ENCODE measurements around the gene ZBTB47. TPM values are rescaled to one million over a fixed set of nuclear protein-coding genes. Genes with fewer than 3 reads are reported as not detected.

Gene ZBTB47
- polyA plus RNA-seq, 1 donor from 2014 or later = 4.8 TPM

DNA sequence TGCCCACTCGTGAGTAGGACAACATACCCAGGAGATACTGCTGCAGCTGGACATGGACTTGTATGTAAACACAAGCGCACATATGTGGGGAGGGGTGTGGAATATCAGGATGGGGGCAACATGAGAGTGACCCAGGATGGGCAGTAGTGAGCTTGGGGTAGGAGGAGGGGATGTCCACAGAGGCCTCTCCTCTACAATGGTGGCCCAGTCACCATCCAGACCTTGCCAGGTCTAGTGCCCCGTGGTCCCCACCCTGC lies 266 bp upstream of the ZBTB47 start:
- H3K79me2 ChIP-seq (replicated peaks; ENCODE audit: insufficient read depth, low read length) = no peaks in the 10 kb centered on the region
- peak overlapping the region; percentile 68 for H3K4me3 ChIP-seq (ENCODE audit: low read length)
- no peak overlapping the region for H2AFZ ChIP-seq (ENCODE audit: low read depth, low read length)
- no peak overlapping the region for H3K4me2 ChIP-seq (ENCODE audit: low read length)
- TF ChIP-seq TAF1 (IDR thresholded peaks at IDR 0.05; ENCODE audit: low read depth) (no peak), EZH2 (IDR thresholded peaks at IDR 0.05; ENCODE audit: borderline replicate concordance, insufficient read depth, low read length, poor library complexity, severe bottlenecking) (no peak), SMC3 (conservative IDR thresholded peaks at IDR 0.05; ENCODE audit: poor library complexity) (no peak), MXI1 (conservative IDR thresholded peaks at IDR 0.05; ENCODE audit: poor library complexity, severe bottlenecking) (no peak), EP300 (conservative IDR thresholded peaks at IDR 0.05; ENCODE audit: poor library complexity, severe bottlenecking) (no peak), POLR2AphosphoS5 (IDR thresholded peaks at IDR 0.05) (no peak), RAD21 (conservative IDR thresholded peaks at IDR 0.05) (no peak)
- TF ChIP-seq, protein P1, sequence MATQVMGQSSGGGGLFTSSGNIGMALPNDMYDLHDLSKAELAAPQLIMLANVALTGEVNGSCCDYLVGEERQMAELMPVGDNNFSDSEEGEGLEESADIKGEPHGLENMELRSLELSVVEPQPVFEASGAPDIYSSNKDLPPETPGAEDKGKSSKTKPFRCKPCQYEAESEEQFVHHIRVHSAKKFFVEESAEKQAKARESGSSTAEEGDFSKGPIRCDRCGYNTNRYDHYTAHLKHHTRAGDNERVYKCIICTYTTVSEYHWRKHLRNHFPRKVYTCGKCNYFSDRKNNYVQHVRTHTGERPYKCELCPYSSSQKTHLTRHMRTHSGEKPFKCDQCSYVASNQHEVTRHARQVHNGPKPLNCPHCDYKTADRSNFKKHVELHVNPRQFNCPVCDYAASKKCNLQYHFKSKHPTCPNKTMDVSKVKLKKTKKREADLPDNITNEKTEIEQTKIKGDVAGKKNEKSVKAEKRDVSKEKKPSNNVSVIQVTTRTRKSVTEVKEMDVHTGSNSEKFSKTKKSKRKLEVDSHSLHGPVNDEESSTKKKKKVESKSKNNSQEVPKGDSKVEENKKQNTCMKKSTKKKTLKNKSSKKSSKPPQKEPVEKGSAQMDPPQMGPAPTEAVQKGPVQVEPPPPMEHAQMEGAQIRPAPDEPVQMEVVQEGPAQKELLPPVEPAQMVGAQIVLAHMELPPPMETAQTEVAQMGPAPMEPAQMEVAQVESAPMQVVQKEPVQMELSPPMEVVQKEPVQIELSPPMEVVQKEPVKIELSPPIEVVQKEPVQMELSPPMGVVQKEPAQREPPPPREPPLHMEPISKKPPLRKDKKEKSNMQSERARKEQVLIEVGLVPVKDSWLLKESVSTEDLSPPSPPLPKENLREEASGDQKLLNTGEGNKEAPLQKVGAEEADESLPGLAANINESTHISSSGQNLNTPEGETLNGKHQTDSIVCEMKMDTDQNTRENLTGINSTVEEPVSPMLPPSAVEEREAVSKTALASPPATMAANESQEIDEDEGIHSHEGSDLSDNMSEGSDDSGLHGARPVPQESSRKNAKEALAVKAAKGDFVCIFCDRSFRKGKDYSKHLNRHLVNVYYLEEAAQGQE (IDR thresholded peaks at IDR 0.05; ENCODE audit: borderline replicate concordance) = no peak
- TF ChIP-seq, protein P2, sequence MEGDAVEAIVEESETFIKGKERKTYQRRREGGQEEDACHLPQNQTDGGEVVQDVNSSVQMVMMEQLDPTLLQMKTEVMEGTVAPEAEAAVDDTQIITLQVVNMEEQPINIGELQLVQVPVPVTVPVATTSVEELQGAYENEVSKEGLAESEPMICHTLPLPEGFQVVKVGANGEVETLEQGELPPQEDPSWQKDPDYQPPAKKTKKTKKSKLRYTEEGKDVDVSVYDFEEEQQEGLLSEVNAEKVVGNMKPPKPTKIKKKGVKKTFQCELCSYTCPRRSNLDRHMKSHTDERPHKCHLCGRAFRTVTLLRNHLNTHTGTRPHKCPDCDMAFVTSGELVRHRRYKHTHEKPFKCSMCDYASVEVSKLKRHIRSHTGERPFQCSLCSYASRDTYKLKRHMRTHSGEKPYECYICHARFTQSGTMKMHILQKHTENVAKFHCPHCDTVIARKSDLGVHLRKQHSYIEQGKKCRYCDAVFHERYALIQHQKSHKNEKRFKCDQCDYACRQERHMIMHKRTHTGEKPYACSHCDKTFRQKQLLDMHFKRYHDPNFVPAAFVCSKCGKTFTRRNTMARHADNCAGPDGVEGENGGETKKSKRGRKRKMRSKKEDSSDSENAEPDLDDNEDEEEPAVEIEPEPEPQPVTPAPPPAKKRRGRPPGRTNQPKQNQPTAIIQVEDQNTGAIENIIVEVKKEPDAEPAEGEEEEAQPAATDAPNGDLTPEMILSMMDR (IDR thresholded peaks at IDR 0.05; ENCODE audit: poor library complexity, severe bottlenecking) = no peak
- H3K9ac ChIP-seq (ENCODE audit: low read length) = no peak overlapping the region
- H3K27ac ChIP-seq (ENCODE audit: low read length) = no peak overlapping the region
- H4K20me1 ChIP-seq (ENCODE audit: insufficient read depth) = no peaks in the 10 kb centered on the region
- no peaks in the 10 kb centered on the region for H3K9me2 ChIP-seq (ENCODE audit: insufficient read depth, low read length)
- H3K9me3 ChIP-seq (ENCODE audit: low read length) = no peaks in the 10 kb centered on the region
- no peaks in the 10 kb centered on the region for H3K36me3 ChIP-seq (ENCODE audit: insufficient read depth, low read length)
- H3F3A ChIP-seq (ENCODE audit: insufficient read depth, low read length, poor library complexity, severe bottlenecking) = no peaks in the 10 kb centered on the region
- no peaks in the 10 kb centered on the region for H3K27me3 ChIP-seq (ENCODE audit: insufficient read depth, low read depth, low read length)

GRCh38 chr3:42654331-42655201 lies 1.1 kb downstream of the ZBTB47 start:
- TF ChIP-seq POLR2AphosphoS5 (IDR thresholded peaks at IDR 0.05) = no peak
- no peak for TF ChIP-seq SMC3 (conservative IDR thresholded peaks at IDR 0.05; ENCODE audit: poor library complexity)
- TF ChIP-seq TAF1 (IDR thresholded peaks at IDR 0.05; ENCODE audit: low read depth) = no peak
- no peak for TF ChIP-seq EZH2 (IDR thresholded peaks at IDR 0.05; ENCODE audit: borderline replicate concordance, insufficient read depth, low read length, poor library complexity, severe bottlenecking)
- TF ChIP-seq, protein P2 (IDR thresholded peaks at IDR 0.05; ENCODE audit: poor library complexity, severe bottlenecking) = peak; percentile 52
- no peak for TF ChIP-seq EP300 (conservative IDR thresholded peaks at IDR 0.05; ENCODE audit: poor library complexity, severe bottlenecking)
- TF ChIP-seq MXI1 (conservative IDR thresholded peaks at IDR 0.05; ENCODE audit: poor library complexity, severe bottlenecking) = no peak
- TF ChIP-seq, protein P1 (IDR thresholded peaks at IDR 0.05; ENCODE audit: borderline replicate concordance) = no peak
- Histone ChIP-seq H3K9me3 (ENCODE audit: low read length) (no peaks in the 10 kb centered on the region), H3K27ac (ENCODE audit: low read length) (no peak overlapping the region), H4K20me1 (ENCODE audit: insufficient read depth) (no peaks in the 10 kb centered on the region), H3K27me3 (ENCODE audit: insufficient read depth, low read depth, low read length) (no peaks in the 10 kb centered on the region), H3K36me3 (ENCODE audit: insufficient read depth, low read length) (no peaks in the 10 kb centered on the region), H3K4me3 (ENCODE audit: low read length) (peak overlapping the region; percentile 86), H3K79me2 (replicated peaks; ENCODE audit: insufficient read depth, low read length) (no peaks in the 10 kb centered on the region), H2AFZ (ENCODE audit: low read depth, low read length) (peak overlapping the region; percentile 33), H3F3A (ENCODE audit: insufficient read depth, low read length, poor library complexity, severe bottlenecking) (no peaks in the 10 kb centered on the region), H3K4me2 (ENCODE audit: low read length) (peak overlapping the region; percentile 51), H3K9ac (ENCODE audit: low read length) (peak overlapping the region; percentile 71), H3K9me2 (ENCODE audit: insufficient read depth, low read length) (no peaks in the 10 kb centered on the region)
